SK-N-SH (cell line): Measurements from ENCODE around the gene GLRA1. TPM values are rescaled to one million over a fixed set of nuclear protein-coding genes. Genes with fewer than 3 reads are reported as not detected.

Experiments
- CTCF ChIA-PET: fragments of 300-600, 350-600 bp; formaldehyde crosslinking; extraction: SDS; loops from one replicate; lab custom pipeline; 2021; lab: Yijun Ruan, JAX
- POLR2A ChIA-PET: fragments of 350-600 bp; sonication (Branson Sonifier 250); formaldehyde crosslinking; extraction: SDS; loops from one replicate; lab custom pipeline; 2020; ENCODE audit warnings: antibody characterized with exemption, inconsistent platforms; lab: Yijun Ruan, JAX
- DNase-seq: peaks from one replicate; pipeline ENCODE4 v3.0.0; 2012
- H2AFZ ChIP-seq: fragments of 200-600 bp; sonication (generic); 2 replicates; pipeline ENCODE4 v1.8.1; 2016; ENCODE audit warnings: antibody characterized with exemption, mild to moderate bottlenecking, low read depth
- H3F3A ChIP-seq: fragments of 200-600 bp; sonication (generic); replicated peaks from 2 replicates; pipeline ENCODE3; 2016; ENCODE audit warnings: antibody characterized with exemption, mild to moderate bottlenecking; ENCODE audit not compliant: insufficient read depth
- H3K27ac ChIP-seq, 2 experiments: fragments of 200-500 bp in 1 of 2; fragments of 200-600 bp in 1 of 2; sonication (Bioruptor generic) in 1 of 2; sonication (generic), shearing (Covaris generic) in 1 of 2; 2 replicates each; pipeline versions ENCODE4 v1.5.1 to v1.6.1; 2014 to 2016; ENCODE audit warnings: low read depth in 2 of 2, inconsistent platforms in 1 of 2, low read length in 1 of 2, mild to moderate bottlenecking in 1 of 2, mixed read lengths in 1 of 2
- H3K27me3 ChIP-seq: fragments of 200-600 bp; sonication (generic), shearing (Covaris generic); 2 replicates; pipeline ENCODE4 v1.6.1; 2016; ENCODE audit warnings: mixed run types; ENCODE audit not compliant: insufficient read depth
- H3K36me3 ChIP-seq, 2 experiments: fragments of 200-500 bp in 1 of 2; fragments of 200-600 bp in 1 of 2; sonication (Bioruptor generic) in 1 of 2; sonication (generic) in 1 of 2; replicated peaks in 1 of 2; 2 replicates each; pipeline versions ENCODE3 to v1.5.1; 2014 to 2016; ENCODE audit warnings: low read length in 1 of 2, mild to moderate bottlenecking in 1 of 2; ENCODE audit not compliant: insufficient read depth in 2 of 2, control insufficient read depth in 1 of 2
- H3K4me1 ChIP-seq, 2 experiments: fragments of 200-500 bp in 1 of 2; fragments of 200-600 bp in 1 of 2; sonication (Bioruptor generic) in 1 of 2; sonication (generic), shearing (Covaris generic) in 1 of 2; 2 replicates each; pipeline versions ENCODE4 v1.5.1 to v1.6.1; 2014 to 2016; ENCODE audit warnings: low read depth in 1 of 2, low read length in 1 of 2, mixed run types in 1 of 2; ENCODE audit not compliant: insufficient read depth in 2 of 2, control insufficient read depth in 1 of 2
- H3K4me2 ChIP-seq: fragments of 200-600 bp; sonication (generic), shearing (Covaris generic); 2 replicates; pipeline ENCODE4 v1.6.1; 2017; ENCODE audit warnings: mixed run types
- H3K4me3 ChIP-seq, 2 experiments: fragments of 200-500 bp in 1 of 2; fragments of 200-600 bp in 1 of 2; sonication (Bioruptor generic) in 1 of 2; sonication (generic), shearing (Covaris generic) in 1 of 2; 2 replicates each; pipeline versions ENCODE4 v1.5.1 to v1.8.1; 2014 to 2016; ENCODE audit warnings: low read depth in 2 of 2, inconsistent platforms in 1 of 2, low read length in 1 of 2, mild to moderate bottlenecking in 1 of 2, mixed read lengths in 1 of 2, moderate library complexity in 1 of 2
- H3K79me2 ChIP-seq: fragments of 200-600 bp; sonication (generic); 2 replicates; pipeline ENCODE4 v1.8.1; 2017; ENCODE audit warnings: mild to moderate bottlenecking; ENCODE audit not compliant: insufficient read depth
- H3K9ac ChIP-seq: fragments of 200-600 bp; sonication (generic); 2 replicates; pipeline ENCODE4 v1.6.1; 2017; ENCODE audit warnings: mixed run types
- H3K9me2 ChIP-seq: fragments of 200-600 bp; sonication (generic); 2 replicates; pipeline ENCODE4 v1.6.1; 2017; ENCODE audit warnings: mixed run types
- H3K9me3 ChIP-seq: fragments of 200-600 bp; sonication (generic); 2 replicates; pipeline ENCODE4 v1.6.1; 2017; ENCODE audit warnings: mixed run types, mild to moderate bottlenecking, moderate library complexity
- H4K20me1 ChIP-seq: fragments of 200-600 bp; sonication (generic); 2 replicates; pipeline ENCODE4 v1.6.1; 2017; ENCODE audit warnings: mild to moderate bottlenecking, mixed run types; ENCODE audit not compliant: insufficient read depth
- EP300 ChIP-seq, 2 experiments: IDR thresholded peaks; 2 replicates each; pipeline versions ENCODE4 v1.4.0 to v1.6.1; 2012; ENCODE audit warnings: borderline replicate concordance in 1 of 2, low read depth in 1 of 2, low read length in 1 of 2
- FOXM1 ChIP-seq: IDR thresholded peaks from 2 replicates; pipeline ENCODE4 v1.4.0; 2012; ENCODE audit warnings: low read depth, mild to moderate bottlenecking
- GABPA ChIP-seq: IDR thresholded peaks from 2 replicates; pipeline ENCODE4 v1.4.0; 2012; ENCODE audit warnings: low read depth, mild to moderate bottlenecking
- JUND ChIP-seq: IDR thresholded peaks from 2 replicates; pipeline ENCODE4 v1.4.0; 2012
- MXI1 ChIP-seq: IDR thresholded peaks from 2 replicates; pipeline ENCODE4 v1.6.1; 2012; ENCODE audit warnings: mild to moderate bottlenecking, low read depth, low read length, improper control_type of control experiment
- NFIC ChIP-seq: IDR thresholded peaks from 2 replicates; pipeline ENCODE4 v1.4.0; 2012; ENCODE audit warnings: borderline replicate concordance
- RXRA ChIP-seq: IDR thresholded peaks from 2 replicates; pipeline ENCODE4 v1.4.0; 2012; ENCODE audit warnings: low read depth, mild to moderate bottlenecking, borderline replicate concordance
- WGBS: methylation state at CpG from one replicate; pipeline ENCODE4 v1.1.6; 2017; ENCODE audit warnings: low lambda C conversion rate; 5-methylcytosine and 5-hydroxymethylcytosine counted together
- polyA plus RNA-seq, 3 experiments: library from polyadenylated mRNA; depleted of rRNA; stranded (reverse); fragments of >200 nt; gene quantifications; 2 replicates each; pipeline ENCODE4 v1.2.3, GENCODE V29; 2012
- TF ChIP-seq, protein P1 (sequence below): IDR thresholded peaks from 2 replicates; pipeline ENCODE4 v1.4.0; 2012; ENCODE audit warnings: low read depth, borderline replicate concordance

GLRA1 gene
- polyA plus RNA-seq, 1 of the 3 experiments (the other 2 are of a cell fraction): not detected

DNA sequence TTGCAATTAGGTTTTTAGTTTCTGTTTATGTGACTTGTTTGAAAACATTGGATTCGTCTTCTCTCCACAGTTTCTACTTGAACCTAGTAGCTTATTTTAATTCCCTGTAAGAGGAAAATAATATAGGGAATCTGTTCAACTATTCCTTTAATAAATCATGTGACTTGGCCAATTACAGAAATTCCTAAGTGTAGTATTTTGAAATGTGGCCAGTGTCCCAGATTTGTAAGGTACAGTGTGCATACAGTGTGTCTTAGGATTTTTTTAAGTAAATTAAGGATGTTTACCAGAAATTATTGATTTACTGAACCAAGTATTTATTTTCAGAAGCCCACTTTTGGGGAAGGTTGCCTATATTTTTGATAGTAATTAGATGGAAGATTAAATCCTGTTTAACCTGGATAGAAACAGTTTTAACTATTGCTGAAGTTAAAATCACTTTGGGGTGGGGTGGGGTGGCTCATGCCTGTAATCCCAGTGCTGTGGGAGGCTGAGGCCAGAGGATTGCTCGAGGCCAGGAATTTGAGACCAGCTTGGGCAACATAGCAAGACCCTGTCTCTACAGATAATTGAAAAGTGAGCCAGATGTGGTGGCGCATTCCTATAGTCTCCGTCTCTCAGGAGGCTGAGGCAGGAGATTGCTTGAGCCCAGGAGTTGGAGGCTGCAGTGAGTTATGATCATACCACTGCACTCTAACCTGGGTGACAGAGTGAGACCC is 116.0 kb downstream of the GLRA1 start:
- ChIA-PET POLR2A (no interaction called here), CTCF (no interaction called here)
- Histone ChIP-seq H3K79me2 (peaks cover 69% of the 10 kb centered on the region), H3K27me3 (no peaks in the 10 kb centered on the region), H3K9me2 (no peaks in the 10 kb centered on the region), H3K36me3 (peaks cover 85 to 87% of the 10 kb centered on the region in 2 experiments), H3K4me2 (no peak overlapping the region), H3K4me1 (peaks cover 0 to 7% of the 10 kb centered on the region in 2 experiments; a peak in 1 of 4 replicates), H3K27ac (no peak overlapping the region), H3K9ac (no peak overlapping the region), H4K20me1 (peaks cover 10% of the 10 kb centered on the region), H3K4me3 (no peak overlapping the region), H3K9me3 (no peaks in the 10 kb centered on the region)
- DNase-seq: no peak
- WGBS: 95% methylated on average over 4 of the region's 4 CpGs
- TF ChIP-seq FOXM1 (no peak), RXRA (no peak), EP300 (IDR thresholded peaks at IDR 0.05; ENCODE audit: borderline replicate concordance in 1 of 2, low read depth in 1 of 2, low read length in 1 of 2) (no peak), MXI1 (no peak), GABPA (no peak)
- TF ChIP-seq, protein P1, sequence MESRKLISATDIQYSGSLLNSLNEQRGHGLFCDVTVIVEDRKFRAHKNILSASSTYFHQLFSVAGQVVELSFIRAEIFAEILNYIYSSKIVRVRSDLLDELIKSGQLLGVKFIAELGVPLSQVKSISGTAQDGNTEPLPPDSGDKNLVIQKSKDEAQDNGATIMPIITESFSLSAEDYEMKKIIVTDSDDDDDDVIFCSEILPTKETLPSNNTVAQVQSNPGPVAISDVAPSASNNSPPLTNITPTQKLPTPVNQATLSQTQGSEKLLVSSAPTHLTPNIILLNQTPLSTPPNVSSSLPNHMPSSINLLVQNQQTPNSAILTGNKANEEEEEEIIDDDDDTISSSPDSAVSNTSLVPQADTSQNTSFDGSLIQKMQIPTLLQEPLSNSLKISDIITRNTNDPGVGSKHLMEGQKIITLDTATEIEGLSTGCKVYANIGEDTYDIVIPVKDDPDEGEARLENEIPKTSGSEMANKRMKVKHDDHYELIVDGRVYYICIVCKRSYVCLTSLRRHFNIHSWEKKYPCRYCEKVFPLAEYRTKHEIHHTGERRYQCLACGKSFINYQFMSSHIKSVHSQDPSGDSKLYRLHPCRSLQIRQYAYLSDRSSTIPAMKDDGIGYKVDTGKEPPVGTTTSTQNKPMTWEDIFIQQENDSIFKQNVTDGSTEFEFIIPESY: no peak
- TF ChIP-seq, all 33 proteins: peak for 0
- no peak overlapping the region for H2AFZ ChIP-seq
- peaks cover 15% of the 10 kb centered on the region for H3F3A ChIP-seq

DNA sequence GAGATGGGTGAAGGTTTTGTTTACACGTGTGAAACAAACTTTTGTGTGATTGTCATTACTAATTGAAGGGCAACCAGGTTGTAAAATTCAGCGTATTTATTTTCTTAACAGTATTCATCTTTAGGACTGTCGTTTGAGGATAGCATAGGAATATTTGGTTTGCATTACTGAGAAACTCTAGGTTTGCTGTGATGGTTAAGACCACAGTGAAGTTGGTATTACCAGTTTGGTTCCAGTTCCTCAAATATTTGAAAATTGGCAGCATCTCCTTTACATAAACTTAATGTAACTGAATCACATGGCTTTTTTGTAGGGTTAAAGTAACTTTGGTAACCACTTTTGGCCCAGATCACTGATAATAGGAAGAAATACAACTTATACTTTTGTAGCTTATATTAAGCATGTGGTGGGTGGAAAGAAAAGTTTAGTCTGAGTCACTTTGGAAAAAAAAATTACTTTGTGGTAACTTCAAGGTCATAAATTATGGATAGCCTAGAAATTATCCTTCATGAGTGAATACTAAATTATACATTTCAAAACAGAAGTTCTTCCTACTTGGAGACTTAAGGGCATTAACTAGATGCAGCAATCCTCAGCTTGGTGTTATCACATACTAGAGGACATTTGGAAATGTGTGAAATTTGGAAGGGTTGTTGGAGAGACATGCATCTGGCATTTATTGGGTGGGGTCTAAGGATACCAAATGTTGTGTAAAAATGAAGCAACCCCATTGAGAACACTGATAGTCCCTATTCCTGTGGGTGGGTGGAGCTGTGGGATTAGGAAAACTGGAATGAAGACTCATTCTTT is 119.0 kb downstream of the GLRA1 start:
- Histone ChIP-seq H2AFZ (no peak overlapping the region), H3K4me2 (no peak overlapping the region), H3K27me3 (no peaks in the 10 kb centered on the region), H3K27ac (no peak overlapping the region), H3K4me3 (no peak overlapping the region), H3F3A (peaks cover 22% of the 10 kb centered on the region), H3K9ac (no peak overlapping the region), H4K20me1 (peaks cover 9% of the 10 kb centered on the region), H3K9me2 (no peaks in the 10 kb centered on the region), H3K79me2 (peaks cover 93% of the 10 kb centered on the region), H3K36me3 (peaks cover 77 to 84% of the 10 kb centered on the region in 2 experiments), H3K4me1 (peaks cover 0 to 7% of the 10 kb centered on the region in 2 experiments; a peak in 1 of 4 replicates), H3K9me3 (no peaks in the 10 kb centered on the region)
- ChIA-PET POLR2A (no interaction called here), CTCF (interaction anchor here (1.2 to 1.3 kb wide), 2 partner anchors 10 to 337 kb away, joined by 4 to 5 read pairs; no protein-coding TSS in a partner anchor)
- DNase-seq: no peak
- no peak for TF ChIP-seq NFIC
- TF ChIP-seq JUND: 0 out of 2 replicates have a peak, but pooled peaks have one; percentile 13
- 99% methylated on average over 3 of the region's 3 CpGs for WGBS
